SW480 (cell line): ENCODE measurements around the gene PRR4.

Source experiments
- DNase-seq: peaks from one replicate; pipeline ENCODE4 v3.0.0-alpha.2; 2016; ENCODE audit warnings: low spot score

The PRR4 gene

DNA sequence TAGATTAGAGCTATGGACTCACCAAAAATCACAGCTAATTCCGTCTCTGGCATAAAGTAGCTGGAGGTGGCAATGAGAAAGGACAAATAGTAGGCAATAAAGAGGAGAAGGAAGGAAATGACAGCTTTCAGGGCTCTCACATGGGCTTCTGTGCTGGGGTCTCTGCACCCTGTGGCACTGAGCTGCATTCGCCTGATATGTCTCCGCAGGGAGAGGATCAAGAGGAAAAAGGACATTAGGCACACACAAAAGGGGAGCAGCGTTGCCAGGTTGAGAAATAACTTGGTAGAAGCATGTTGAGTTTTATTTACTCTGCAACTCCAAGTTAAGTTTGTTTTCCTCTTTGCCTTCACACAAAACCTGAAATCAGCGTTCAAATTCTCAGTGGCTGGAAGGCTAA, 47.5 kb downstream of the PRR4 start:
- DNase-seq = no peak
